GM23338 (cell line): ENCODE data around the gene SLC6A1. TPM values are rescaled to one million over a fixed set of nuclear protein-coding genes. Genes with fewer than 3 reads are reported as not detected.

Source experiments
- ATAC-seq: fragments of 200-7000 bp; cut with Tn5 transposase; 3 replicates; pipeline ENCODE4 v1.9.1; 2020
- DNase-seq: peaks from one replicate; pipeline ENCODE4 v3.0.0-alpha.2; 2015; ENCODE audit warnings: low spot score
- H2AFZ ChIP-seq: fragments of 200-600 bp; sonication (generic); 2 replicates; pipeline ENCODE4 v1.8.0; 2016; ENCODE audit warnings: antibody characterized with exemption, mild to moderate bottlenecking, moderate library complexity
- H3F3A ChIP-seq: fragments of 200-600 bp; sonication (generic); replicated peaks from 2 replicates; pipeline ENCODE4 v1.8.0; 2017; ENCODE audit warnings: antibody characterized with exemption, mixed run types, low read depth
- H3K27ac ChIP-seq: fragments of 200-600 bp; sonication (generic); 2 replicates; pipeline ENCODE4 v1.6.1; 2016; ENCODE audit warnings: low read depth
- H3K27me3 ChIP-seq: fragments of 200-600 bp; sonication (generic); 2 replicates; pipeline ENCODE4 v1.8.0; 2016; ENCODE audit warnings: mild to moderate bottlenecking, mixed run types, moderate library complexity; ENCODE audit not compliant: insufficient read depth
- H3K36me3 ChIP-seq: fragments of 200-600 bp; sonication (generic); 2 replicates; pipeline ENCODE4 v1.8.0; 2016; ENCODE audit warnings: mild to moderate bottlenecking; ENCODE audit not compliant: insufficient read depth
- H3K4me1 ChIP-seq: fragments of 200-600 bp; sonication (generic); 2 replicates; pipeline ENCODE4 v1.8.0; 2016; ENCODE audit warnings: mild to moderate bottlenecking, moderate library complexity; ENCODE audit not compliant: insufficient read depth
- H3K4me2 ChIP-seq: fragments of 200-600 bp; sonication (generic); 2 replicates; pipeline ENCODE4 v1.7.1; 2017; ENCODE audit warnings: mixed run types
- H3K4me3 ChIP-seq: fragments of 200-600 bp; sonication (generic); 2 replicates; pipeline ENCODE4 v1.6.1; 2016; ENCODE audit warnings: mixed run types
- H3K79me2 ChIP-seq: fragments of 200-600 bp; sonication (generic); replicated peaks from 2 replicates; pipeline ENCODE4 v1.8.0; 2017; ENCODE audit warnings: mild to moderate bottlenecking; ENCODE audit not compliant: insufficient read depth
- H3K9me2 ChIP-seq: fragments of 200-600 bp; sonication (generic); 2 replicates; pipeline ENCODE4 v1.8.0; 2017; ENCODE audit not compliant: insufficient read depth
- H4K20me1 ChIP-seq: fragments of 200-600 bp; sonication (generic); replicated peaks from 2 replicates; pipeline ENCODE4 v1.8.0; 2017; ENCODE audit warnings: mild to moderate bottlenecking; ENCODE audit not compliant: insufficient read depth
- H3K27ac Mint-ChIP-seq: 2 replicates; pipeline ENCODE4 v1.8.0; 2020; ENCODE audit warnings: inconsistent platforms, mild to moderate bottlenecking, moderate library complexity, mixed read lengths
- H3K27me3 Mint-ChIP-seq: 3 replicates; pipeline ENCODE4 v1.8.0; 2022; ENCODE audit warnings: low read depth, mild to moderate bottlenecking, moderate library complexity, mixed read lengths, inconsistent platforms; ENCODE audit not compliant: insufficient read depth, poor library complexity
- H3K36me3 Mint-ChIP-seq: 3 replicates; pipeline ENCODE4 v1.8.0; 2021; ENCODE audit warnings: low read depth, mild to moderate bottlenecking, inconsistent platforms, moderate library complexity, mixed read lengths
- H3K4me1 Mint-ChIP-seq: 3 replicates; pipeline ENCODE4 v1.8.0; 2020; ENCODE audit warnings: mild to moderate bottlenecking, inconsistent platforms, mixed read lengths
- H3K4me3 Mint-ChIP-seq: 3 replicates; pipeline ENCODE4 v1.8.0; 2021; ENCODE audit warnings: moderate library complexity, mild to moderate bottlenecking, inconsistent platforms, mixed read lengths
- H3K9me3 Mint-ChIP-seq: 3 replicates; pipeline ENCODE4 v1.8.0; 2020; ENCODE audit warnings: moderate library complexity, mild to moderate bottlenecking, inconsistent platforms, mixed read lengths
- CREB1 ChIP-seq: fragments of 250-450 bp; sonication (Bioruptor Pico); IDR thresholded peaks from 2 replicates; pipeline ENCODE4 v1.5.0; 2020; ENCODE audit warnings: low read depth, mild to moderate bottlenecking, moderate library complexity
- EZH2 ChIP-seq: fragments of 200-600 bp; sonication (generic); IDR thresholded peaks from one replicate; pipeline ENCODE4 v1.8.0; 2017; ENCODE audit warnings: antibody characterized with exemption, mild to moderate bottlenecking, low read depth; ENCODE audit not compliant: unreplicated experiment
- EZH2phosphoT487 ChIP-seq: fragments of 200-600 bp; sonication (generic); IDR thresholded peaks from one replicate; pipeline ENCODE4 v1.8.1; 2018; ENCODE audit warnings: antibody characterized with exemption; ENCODE audit not compliant: unreplicated experiment
- JUNB ChIP-seq: IDR thresholded peaks from one replicate; pipeline ENCODE4 v1.6.1; 2016; ENCODE audit warnings: antibody characterized with exemption; ENCODE audit not compliant: unreplicated experiment
- NANOG ChIP-seq: IDR thresholded peaks from 2 replicates; pipeline ENCODE4 v1.6.1; 2016; ENCODE audit warnings: antibody characterized with exemption, borderline replicate concordance
- POLR2AphosphoS5 ChIP-seq: IDR thresholded peaks from 2 replicates; pipeline ENCODE4 v1.6.1; 2016; ENCODE audit warnings: antibody characterized with exemption, low read depth
- STAT1 ChIP-seq: IDR thresholded peaks from one replicate; pipeline ENCODE4 v1.6.1; 2016; ENCODE audit warnings: antibody characterized with exemption; ENCODE audit not compliant: unreplicated experiment
- ZNF114 ChIP-seq: fragments of 250-450 bp; sonication (Bioruptor Pico); IDR thresholded peaks from 2 replicates; pipeline ENCODE4 v1.5.0; 2020; ENCODE audit warnings: mild to moderate bottlenecking, moderate library complexity
- ZNF331 ChIP-seq: fragments of 250-450 bp; sonication (Bioruptor Pico); IDR thresholded peaks from 2 replicates; pipeline ENCODE4 v1.5.0; 2020; ENCODE audit warnings: low read depth, mild to moderate bottlenecking, moderate library complexity
- polyA plus RNA-seq: library from polyadenylated mRNA; unstranded; fragments of >200 nt; fragmentation: Nextera tagmentation; extraction: Ambion mirVana; gene quantifications from 2 replicates; pipeline ENCODE4 v1.2.1, GENCODE V29; 2016
- total RNA-seq: library from RNA; depleted of rRNA; stranded (reverse); fragments of >200 nt; shearing (Covaris generic); gene quantifications from 2 replicates; pipeline ENCODE4 v1.2.3, GENCODE V29; 2014
- TF ChIP-seq, protein P1 (sequence below): IDR thresholded peaks from 2 replicates; pipeline ENCODE4 v1.6.1; 2016; ENCODE audit warnings: antibody characterized with exemption
- TF ChIP-seq, protein P2 (sequence below), 2 experiments: fragments of 200-600 bp in 1 of 2; sonication (generic) in 1 of 2; conservative IDR thresholded peaks; 2 replicates each; pipeline versions ENCODE4 v1.5.1 to v1.6.1; 2016 to 2017; ENCODE audit warnings: antibody characterized with exemption in 2 of 2, low read depth in 2 of 2, mild to moderate bottlenecking in 2 of 2, moderate library complexity in 1 of 2
- TF ChIP-seq, protein P3 (sequence below): fragments of 250-450 bp; sonication (Bioruptor Pico); IDR thresholded peaks from 2 replicates; pipeline ENCODE4 v1.5.0; 2020; ENCODE audit warnings: mild to moderate bottlenecking, moderate library complexity
- TF ChIP-seq, protein P4 (sequence below): IDR thresholded peaks from one replicate; pipeline ENCODE4 v1.6.1; 2018; ENCODE audit warnings: antibody characterized with exemption; ENCODE audit not compliant: unreplicated experiment

Gene SLC6A1
- total and polyA plus RNA-seq, 2 experiments from 2014 or later: 0.16 to 0.28 TPM

DNA sequence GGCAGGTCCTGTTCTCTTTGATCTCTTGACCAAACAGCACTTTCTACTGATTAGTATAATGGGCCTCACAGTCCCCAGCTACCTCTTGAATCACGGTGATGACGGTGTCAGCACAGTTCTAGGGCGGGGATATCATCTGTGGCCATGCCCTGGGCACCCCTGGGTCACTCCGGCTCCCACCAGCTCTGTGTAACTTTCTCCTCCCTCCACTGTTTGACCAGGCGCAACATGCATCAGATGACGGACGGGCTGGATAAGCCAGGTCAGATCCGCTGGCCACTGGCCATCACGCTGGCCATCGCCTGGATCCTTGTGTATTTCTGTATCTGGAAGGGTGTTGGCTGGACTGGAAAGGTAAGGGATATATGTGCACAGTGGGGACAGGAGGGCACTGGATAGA lies 29.6 kb downstream of the SLC6A1 start:
- TF ChIP-seq ZNF114 (CRISPR knock-in tag) (no peak), EZH2 (no peak), STAT1 (no peak), CREB1 (CRISPR knock-in tag) (no peak), POLR2AphosphoS5 (no peak), NANOG (no peak), EZH2phosphoT487 (no peak), ZNF331 (CRISPR knock-in tag) (no peak), JUNB (no peak)
- TF ChIP-seq, protein P1, sequence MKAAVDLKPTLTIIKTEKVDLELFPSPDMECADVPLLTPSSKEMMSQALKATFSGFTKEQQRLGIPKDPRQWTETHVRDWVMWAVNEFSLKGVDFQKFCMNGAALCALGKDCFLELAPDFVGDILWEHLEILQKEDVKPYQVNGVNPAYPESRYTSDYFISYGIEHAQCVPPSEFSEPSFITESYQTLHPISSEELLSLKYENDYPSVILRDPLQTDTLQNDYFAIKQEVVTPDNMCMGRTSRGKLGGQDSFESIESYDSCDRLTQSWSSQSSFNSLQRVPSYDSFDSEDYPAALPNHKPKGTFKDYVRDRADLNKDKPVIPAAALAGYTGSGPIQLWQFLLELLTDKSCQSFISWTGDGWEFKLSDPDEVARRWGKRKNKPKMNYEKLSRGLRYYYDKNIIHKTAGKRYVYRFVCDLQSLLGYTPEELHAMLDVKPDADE: no peak
- TF ChIP-seq, protein P2, sequence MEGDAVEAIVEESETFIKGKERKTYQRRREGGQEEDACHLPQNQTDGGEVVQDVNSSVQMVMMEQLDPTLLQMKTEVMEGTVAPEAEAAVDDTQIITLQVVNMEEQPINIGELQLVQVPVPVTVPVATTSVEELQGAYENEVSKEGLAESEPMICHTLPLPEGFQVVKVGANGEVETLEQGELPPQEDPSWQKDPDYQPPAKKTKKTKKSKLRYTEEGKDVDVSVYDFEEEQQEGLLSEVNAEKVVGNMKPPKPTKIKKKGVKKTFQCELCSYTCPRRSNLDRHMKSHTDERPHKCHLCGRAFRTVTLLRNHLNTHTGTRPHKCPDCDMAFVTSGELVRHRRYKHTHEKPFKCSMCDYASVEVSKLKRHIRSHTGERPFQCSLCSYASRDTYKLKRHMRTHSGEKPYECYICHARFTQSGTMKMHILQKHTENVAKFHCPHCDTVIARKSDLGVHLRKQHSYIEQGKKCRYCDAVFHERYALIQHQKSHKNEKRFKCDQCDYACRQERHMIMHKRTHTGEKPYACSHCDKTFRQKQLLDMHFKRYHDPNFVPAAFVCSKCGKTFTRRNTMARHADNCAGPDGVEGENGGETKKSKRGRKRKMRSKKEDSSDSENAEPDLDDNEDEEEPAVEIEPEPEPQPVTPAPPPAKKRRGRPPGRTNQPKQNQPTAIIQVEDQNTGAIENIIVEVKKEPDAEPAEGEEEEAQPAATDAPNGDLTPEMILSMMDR (conservative IDR thresholded peaks at IDR 0.05; ENCODE audit: low read depth in 2 of 2): no peak
- TF ChIP-seq, protein P3, sequence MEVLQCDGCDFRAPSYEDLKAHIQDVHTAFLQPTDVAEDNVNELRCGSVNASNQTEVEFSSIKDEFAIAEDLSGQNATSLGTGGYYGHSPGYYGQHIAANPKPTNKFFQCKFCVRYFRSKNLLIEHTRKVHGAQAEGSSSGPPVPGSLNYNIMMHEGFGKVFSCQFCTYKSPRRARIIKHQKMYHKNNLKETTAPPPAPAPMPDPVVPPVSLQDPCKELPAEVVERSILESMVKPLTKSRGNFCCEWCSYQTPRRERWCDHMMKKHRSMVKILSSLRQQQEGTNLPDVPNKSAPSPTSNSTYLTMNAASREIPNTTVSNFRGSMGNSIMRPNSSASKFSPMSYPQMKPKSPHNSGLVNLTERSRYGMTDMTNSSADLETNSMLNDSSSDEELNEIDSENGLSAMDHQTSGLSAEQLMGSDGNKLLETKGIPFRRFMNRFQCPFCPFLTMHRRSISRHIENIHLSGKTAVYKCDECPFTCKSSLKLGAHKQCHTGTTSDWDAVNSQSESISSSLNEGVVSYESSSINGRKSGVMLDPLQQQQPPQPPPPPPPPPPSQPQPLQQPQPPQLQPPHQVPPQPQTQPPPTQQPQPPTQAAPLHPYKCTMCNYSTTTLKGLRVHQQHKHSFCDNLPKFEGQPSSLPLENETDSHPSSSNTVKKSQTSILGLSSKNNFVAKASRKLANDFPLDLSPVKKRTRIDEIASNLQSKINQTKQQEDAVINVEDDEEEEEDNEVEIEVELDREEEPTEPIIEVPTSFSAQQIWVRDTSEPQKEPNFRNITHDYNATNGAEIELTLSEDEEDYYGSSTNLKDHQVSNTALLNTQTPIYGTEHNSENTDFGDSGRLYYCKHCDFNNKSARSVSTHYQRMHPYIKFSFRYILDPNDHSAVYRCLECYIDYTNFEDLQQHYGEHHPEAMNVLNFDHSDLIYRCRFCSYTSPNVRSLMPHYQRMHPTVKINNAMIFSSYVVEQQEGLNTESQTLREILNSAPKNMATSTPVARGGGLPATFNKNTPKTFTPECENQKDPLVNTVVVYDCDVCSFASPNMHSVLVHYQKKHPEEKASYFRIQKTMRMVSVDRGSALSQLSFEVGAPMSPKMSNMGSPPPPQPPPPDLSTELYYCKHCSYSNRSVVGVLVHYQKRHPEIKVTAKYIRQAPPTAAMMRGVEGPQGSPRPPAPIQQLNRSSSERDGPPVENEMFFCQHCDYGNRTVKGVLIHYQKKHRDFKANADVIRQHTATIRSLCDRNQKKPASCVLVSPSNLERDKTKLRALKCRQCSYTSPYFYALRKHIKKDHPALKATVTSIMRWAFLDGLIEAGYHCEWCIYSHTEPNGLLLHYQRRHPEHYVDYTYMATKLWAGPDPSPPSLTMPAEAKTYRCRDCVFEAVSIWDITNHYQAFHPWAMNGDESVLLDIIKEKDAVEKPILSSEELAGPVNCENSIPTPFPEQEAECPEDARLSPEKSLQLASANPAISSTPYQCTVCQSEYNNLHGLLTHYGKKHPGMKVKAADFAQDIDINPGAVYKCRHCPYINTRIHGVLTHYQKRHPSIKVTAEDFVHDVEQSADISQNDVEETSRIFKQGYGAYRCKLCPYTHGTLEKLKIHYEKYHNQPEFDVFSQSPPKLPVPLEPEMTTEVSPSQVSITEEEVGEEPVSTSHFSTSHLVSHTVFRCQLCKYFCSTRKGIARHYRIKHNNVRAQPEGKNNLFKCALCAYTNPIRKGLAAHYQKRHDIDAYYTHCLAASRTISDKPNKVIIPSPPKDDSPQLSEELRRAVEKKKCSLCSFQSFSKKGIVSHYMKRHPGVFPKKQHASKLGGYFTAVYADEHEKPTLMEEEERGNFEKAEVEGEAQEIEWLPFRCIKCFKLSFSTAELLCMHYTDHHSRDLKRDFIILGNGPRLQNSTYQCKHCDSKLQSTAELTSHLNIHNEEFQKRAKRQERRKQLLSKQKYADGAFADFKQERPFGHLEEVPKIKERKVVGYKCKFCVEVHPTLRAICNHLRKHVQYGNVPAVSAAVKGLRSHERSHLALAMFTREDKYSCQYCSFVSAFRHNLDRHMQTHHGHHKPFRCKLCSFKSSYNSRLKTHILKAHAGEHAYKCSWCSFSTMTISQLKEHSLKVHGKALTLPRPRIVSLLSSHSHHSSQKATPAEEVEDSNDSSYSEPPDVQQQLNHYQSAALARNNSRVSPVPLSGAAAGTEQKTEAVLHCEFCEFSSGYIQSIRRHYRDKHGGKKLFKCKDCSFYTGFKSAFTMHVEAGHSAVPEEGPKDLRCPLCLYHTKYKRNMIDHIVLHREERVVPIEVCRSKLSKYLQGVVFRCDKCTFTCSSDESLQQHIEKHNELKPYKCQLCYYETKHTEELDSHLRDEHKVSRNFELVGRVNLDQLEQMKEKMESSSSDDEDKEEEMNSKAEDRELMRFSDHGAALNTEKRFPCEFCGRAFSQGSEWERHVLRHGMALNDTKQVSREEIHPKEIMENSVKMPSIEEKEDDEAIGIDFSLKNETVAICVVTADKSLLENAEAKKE (CRISPR knock-in tag): no peak
- TF ChIP-seq, protein P4, sequence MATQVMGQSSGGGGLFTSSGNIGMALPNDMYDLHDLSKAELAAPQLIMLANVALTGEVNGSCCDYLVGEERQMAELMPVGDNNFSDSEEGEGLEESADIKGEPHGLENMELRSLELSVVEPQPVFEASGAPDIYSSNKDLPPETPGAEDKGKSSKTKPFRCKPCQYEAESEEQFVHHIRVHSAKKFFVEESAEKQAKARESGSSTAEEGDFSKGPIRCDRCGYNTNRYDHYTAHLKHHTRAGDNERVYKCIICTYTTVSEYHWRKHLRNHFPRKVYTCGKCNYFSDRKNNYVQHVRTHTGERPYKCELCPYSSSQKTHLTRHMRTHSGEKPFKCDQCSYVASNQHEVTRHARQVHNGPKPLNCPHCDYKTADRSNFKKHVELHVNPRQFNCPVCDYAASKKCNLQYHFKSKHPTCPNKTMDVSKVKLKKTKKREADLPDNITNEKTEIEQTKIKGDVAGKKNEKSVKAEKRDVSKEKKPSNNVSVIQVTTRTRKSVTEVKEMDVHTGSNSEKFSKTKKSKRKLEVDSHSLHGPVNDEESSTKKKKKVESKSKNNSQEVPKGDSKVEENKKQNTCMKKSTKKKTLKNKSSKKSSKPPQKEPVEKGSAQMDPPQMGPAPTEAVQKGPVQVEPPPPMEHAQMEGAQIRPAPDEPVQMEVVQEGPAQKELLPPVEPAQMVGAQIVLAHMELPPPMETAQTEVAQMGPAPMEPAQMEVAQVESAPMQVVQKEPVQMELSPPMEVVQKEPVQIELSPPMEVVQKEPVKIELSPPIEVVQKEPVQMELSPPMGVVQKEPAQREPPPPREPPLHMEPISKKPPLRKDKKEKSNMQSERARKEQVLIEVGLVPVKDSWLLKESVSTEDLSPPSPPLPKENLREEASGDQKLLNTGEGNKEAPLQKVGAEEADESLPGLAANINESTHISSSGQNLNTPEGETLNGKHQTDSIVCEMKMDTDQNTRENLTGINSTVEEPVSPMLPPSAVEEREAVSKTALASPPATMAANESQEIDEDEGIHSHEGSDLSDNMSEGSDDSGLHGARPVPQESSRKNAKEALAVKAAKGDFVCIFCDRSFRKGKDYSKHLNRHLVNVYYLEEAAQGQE: no peak
- H3K4me3 Mint-ChIP-seq: no peak overlapping the region
- H3K27ac ChIP-seq: no peak overlapping the region
- H3K4me2 ChIP-seq: no peak overlapping the region
- no peaks in the 10 kb centered on the region for H3F3A ChIP-seq
- no peak overlapping the region for H3K4me3 ChIP-seq
- DNase-seq: no peak
- H3K9me3 Mint-ChIP-seq: peaks cover 20% of the 10 kb centered on the region
- H3K9me2 ChIP-seq: no peaks in the 10 kb centered on the region
- H3K4me1 Mint-ChIP-seq: no peaks in the 10 kb centered on the region
- no peaks in the 10 kb centered on the region for H4K20me1 ChIP-seq
- H3K4me1 ChIP-seq: no peaks in the 10 kb centered on the region
- H3K27ac Mint-ChIP-seq: no peak overlapping the region
- no peak for ATAC-seq
- no peaks in the 10 kb centered on the region for H3K36me3 ChIP-seq
- H3K79me2 ChIP-seq: no peaks in the 10 kb centered on the region
- no peak overlapping the region for H2AFZ ChIP-seq
- H3K27me3 ChIP-seq: no peaks in the 10 kb centered on the region
- peaks cover 5% of the 10 kb centered on the region for H3K27me3 Mint-ChIP-seq
- H3K36me3 Mint-ChIP-seq: peaks cover 14% of the 10 kb centered on the region; the same call in 2 of the 3 replicates
